Testis (tissue), 2 donors: Measurements from ENCODE around the gene ATP11C.

Source experiments
- POLR2A ChIP-seq: fragments of 450-650 bp; IDR thresholded peaks from one replicate; pipeline ENCODE4 v1.6.1; 2017; ENCODE audit warnings: antibody characterized with exemption, mild to moderate bottlenecking, moderate library complexity
- TF ChIP-seq, protein P1 (sequence below), 3 experiments: fragments of 450-650 bp in 2 of 3; fragments of 200-600 bp in 1 of 3; sonication (generic) in 1 of 3; IDR thresholded peaks; one replicate each; pipeline ENCODE4 v1.5.1; 2016 to 2019; ENCODE audit warnings: antibody characterized with exemption in 3 of 3, mild to moderate bottlenecking in 2 of 3, moderate library complexity in 1 of 3

DNA sequence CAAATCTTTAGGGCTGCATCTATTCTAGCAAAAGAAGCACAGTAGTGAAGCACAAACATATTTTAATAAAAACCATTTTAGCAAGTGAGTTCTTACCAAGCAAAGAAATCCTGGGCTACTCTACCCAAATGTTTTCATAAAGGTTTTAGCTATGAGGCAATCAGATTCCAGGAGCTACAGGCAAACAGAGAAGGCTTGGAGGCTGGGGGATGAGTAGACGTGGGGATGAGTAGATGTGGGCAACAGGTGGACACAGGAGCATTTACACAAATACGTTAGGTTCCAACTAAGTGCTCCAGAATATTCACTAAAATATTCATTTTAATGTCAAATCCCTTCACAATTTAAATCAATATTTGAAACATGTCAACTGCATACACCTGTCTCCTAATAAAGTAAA is 34.5 kb downstream of the ATP11C start:
- no peak for TF ChIP-seq POLR2A
- TF ChIP-seq, protein P1, sequence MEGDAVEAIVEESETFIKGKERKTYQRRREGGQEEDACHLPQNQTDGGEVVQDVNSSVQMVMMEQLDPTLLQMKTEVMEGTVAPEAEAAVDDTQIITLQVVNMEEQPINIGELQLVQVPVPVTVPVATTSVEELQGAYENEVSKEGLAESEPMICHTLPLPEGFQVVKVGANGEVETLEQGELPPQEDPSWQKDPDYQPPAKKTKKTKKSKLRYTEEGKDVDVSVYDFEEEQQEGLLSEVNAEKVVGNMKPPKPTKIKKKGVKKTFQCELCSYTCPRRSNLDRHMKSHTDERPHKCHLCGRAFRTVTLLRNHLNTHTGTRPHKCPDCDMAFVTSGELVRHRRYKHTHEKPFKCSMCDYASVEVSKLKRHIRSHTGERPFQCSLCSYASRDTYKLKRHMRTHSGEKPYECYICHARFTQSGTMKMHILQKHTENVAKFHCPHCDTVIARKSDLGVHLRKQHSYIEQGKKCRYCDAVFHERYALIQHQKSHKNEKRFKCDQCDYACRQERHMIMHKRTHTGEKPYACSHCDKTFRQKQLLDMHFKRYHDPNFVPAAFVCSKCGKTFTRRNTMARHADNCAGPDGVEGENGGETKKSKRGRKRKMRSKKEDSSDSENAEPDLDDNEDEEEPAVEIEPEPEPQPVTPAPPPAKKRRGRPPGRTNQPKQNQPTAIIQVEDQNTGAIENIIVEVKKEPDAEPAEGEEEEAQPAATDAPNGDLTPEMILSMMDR (IDR thresholded peaks at IDR 0.05): no peak
